HG03039 (cell line): ENCODE measurements around the gene EFNA5.

Experiments
- ATAC-seq: cut with Tn5 transposase; IDR thresholded peaks from one replicate; pipeline ENCODE4 v1.9.1; 2021; ENCODE audit warnings: mild to moderate bottlenecking, moderate library complexity; ENCODE audit not compliant: unreplicated experiment

EFNA5 gene

DNA sequence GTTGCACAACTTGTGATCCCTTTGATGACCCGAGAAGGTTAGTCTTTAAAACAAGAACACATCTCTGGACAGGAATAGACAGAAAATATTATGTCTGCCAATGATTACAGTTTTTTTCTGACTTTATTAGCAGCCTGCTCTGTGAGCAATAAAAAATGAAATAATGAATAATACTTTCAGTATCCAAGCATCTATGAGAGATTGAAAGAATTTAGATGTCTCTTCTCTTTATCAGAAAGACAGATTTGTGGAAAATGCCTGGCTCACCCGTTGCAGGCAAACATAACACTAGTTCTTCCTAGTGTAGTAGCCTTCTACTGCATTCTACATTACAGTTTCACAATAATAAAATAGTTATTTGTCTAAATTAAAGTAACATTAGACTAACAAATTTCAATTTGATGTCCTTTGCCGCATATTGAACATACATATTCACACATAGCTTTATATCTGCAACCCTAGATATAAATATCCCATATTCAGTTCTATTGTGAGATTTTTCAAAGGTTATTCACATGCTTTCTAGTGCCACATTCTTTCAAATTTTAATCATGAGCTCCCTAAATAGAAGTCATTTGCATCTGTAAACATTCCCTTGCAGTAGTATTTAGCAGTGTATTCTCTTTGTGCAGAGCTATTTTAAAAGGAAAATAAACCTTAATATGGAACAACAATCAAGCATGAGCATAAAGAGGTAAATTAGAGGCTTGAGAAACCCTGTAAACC, 267.3 kb downstream of the EFNA5 start:
- ATAC-seq = no peak

- no peak for ATAC-seq
These were observed 268.1 kb downstream of the EFNA5 start for GRCh38 chr5:107402434-107403227.

DNA sequence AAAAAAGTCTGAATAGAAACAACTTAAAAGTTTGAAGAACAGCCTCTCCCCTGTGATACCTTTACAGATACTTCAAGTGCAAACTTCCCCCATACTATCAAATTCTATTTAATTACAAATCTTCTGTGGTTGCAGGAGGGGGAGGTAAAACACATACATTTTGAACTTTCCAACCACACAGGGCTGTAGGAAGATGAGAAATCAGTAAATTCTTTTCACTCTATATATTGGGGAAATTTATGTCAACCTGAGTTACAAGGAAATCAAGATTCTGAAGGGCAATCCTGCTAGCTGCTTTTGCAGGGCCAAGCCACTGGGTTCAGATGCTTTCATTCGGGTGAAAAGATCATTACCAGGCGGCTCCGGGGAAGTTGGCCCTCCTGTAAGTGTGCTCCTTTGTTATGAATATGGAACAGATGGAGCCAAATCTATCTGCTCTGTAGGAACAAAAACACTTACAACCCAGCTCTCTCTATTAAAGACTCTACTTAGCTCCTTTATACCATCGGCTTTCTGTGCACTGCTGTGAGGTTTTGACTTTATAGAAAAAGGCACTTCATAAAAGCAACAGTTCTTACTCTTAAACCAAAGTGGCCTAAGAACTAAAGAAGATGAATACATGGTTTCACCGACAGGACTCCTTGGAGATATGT, 269.1 kb downstream of the EFNA5 start:
- no peak for ATAC-seq

DNA sequence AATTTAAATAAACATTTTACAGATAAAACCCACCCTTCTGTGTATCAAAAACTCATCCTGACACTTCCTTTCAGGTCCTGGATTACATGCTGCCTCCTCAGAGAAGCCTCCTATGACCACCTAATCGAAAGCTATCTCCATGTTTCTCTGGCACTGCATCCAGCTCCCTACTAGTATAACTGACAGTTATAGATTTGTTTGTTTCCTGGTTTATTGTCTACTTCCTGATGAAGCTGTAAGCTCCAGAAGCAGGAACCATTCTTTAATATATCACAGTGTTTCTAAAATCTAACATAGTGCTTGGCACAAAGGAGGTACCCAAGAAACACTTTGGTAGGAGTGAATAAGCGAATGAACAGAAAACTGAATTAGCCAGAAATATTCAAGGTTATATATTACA, 270.4 kb downstream of the EFNA5 start:
- ATAC-seq = no peak

DNA sequence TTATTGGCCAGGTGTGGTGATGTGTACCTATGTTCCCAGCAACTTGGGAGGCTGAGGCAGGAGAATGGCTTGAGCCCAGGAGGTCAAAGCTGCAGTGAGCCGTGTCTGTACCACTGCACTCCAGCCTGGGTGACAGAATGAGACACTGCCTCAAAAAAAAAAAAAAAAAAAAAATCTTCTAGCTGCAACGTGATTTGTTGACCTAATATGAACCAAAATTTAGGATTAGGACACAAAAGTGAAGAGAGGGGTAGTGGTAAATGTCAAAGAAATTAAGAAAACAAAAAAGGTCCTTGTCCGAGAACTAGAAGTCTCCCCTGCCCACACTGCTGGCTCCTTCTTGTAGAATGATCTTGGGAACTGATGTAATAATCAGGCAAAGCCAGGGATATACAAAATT, 272.0 kb downstream of the EFNA5 start:
- no peak for ATAC-seq

DNA sequence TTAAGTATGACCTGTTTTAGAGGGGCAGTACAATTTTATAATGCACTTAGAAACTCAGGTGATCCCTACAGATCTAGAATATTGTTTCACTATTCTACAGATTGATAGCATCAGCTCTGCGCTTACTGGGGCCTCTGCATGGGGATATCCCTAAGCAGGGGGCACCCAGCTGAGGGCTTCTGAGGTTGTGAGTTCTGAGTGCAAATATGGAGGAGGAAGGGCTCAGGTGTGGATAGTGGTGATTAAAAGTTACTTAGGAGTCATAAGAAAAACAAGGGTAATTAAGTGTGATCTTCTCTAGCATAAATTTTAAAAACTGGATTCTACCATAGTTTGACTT, 274.4 kb downstream of the EFNA5 start:
- ATAC-seq = peak; percentile 37

DNA sequence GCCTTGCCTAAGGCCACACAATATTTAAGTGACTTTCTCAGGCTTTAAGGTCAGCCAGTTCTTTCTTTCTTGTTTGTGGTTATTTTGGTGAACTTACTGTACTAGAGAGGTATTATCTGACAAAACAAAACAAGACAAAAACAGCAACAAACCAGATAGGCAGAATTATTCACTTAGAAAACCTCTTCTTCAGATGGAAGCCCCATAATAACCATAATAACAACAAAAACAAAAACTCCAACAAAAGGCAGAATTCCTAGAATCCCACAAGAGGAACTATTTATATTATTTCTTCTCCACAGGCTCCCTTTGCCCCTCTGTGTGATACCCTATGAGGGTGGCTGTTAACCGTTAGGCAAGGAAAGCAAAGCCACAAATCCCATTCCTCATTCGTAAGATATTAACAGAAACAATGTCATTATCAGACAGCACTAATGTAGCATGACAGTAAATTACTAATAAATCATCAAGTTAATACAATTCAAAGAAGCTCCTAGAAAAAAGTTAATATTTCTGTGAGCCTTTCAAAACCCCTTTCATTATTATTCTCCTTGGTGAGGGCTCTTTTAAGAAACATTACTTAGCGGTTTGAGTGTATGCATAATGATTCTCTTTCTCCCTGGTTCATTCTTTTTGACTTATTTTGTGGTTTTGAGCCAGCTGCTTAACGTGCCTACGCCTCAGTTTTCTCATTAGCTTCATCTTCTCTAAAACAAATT, 274.9 kb downstream of the EFNA5 start:
- ATAC-seq = peak; percentile 72

DNA sequence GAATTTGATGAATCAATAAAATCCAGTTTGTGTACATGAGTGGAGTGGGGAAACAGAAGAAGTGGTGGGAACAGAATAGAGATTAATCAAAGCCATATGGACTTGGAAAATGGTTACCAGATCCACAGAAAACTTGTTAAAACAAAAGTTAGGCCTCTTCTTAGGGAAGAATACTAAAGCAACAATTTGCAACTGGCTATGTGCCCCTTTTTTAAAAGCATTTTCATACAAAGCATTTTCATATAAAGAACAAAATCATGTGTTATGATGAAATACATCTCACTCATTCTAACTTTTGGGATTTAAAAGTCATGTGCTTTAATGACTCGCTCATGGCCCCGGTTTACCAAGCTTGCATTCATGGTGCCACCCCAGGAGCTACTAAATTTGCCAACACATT, 276.9 kb downstream of the EFNA5 start:
- ATAC-seq = no peak

DNA sequence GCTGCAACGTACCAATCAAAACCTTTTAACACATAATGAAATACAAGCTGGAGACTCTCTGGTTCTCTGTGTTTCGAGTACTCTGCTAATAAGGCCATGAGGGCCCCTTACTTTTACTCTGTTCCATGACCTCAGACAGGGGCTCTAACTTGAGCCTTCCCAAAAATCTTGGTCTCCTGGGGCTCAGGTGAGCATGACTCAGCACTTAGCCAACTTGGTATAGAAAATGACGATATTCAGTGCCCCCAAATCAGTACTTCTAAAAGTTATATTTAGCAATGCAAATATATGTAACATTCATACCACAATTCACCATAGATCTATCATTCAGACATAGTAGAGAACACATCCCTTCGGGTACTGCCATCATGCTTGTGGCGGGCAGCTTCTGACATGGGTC, 278.9 kb downstream of the EFNA5 start:
- ATAC-seq = no peak

- ATAC-seq = no peak
These were observed 281.0 kb downstream of the EFNA5 start for GRCh38 chr5:107389775-107390148.

DNA sequence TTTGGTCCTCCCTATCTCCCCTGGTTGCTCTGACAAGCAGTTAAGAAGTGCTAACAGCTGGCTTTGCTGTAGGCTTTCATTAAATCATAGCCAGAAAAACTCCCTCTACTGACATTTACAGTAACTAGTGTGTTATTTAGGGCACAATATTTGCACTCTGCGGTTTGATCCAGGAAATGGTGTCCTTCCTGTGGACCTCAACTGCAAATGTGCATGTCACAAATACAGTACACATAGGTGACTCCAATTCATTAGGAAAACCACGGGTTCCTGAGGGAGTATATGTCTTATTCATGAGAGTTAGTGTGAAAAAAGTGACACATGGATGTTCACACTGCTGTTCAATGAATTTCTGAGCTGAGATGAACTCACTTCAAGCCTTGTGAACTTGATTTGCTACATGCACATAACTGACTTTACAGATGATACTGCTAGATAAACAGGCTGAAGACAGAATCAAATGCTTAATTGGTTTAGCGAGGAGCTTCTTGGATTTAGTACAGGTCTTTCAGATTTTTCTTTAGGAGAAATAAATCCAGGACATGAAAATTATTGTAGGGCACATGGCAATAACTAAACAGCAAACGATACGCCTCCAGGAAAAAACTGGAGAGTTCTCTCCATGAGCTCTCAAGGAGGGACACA, 281.5 kb downstream of the EFNA5 start:
- peak; percentile 76 for ATAC-seq

DNA sequence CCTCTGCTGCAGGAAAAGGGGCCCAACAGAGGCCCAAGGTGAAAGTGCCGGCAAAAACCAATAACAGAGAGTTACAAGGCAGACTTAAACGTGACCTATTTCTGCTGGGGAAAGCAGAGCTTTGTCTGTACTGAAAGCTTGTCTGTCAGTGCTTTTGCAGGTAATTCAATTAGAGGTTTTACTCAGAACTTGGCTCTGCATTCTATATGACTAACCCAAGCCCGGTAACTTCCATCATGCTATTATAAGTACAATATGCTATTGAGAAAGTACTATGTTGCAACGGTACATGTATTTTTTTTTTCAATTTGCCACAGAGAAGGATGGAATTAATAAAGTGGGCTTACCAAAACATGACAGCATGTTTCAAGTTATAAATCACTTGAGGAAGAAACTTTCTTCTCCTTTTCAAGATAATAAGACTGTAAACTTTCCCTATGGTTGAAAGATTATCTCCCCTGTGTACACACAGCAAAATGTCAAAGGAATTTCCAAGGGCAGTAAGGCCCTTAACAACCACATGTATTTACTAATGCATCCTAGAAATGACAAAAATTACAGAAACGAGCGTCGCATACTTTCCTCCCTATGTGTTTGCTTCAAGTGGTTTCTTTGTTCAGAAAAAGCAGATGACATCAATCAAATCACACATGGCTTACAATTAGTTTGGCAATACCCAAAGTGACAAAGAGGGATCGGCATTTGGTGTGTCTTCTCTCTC, 282.4 kb downstream of the EFNA5 start:
- peak; percentile 54 for ATAC-seq

DNA sequence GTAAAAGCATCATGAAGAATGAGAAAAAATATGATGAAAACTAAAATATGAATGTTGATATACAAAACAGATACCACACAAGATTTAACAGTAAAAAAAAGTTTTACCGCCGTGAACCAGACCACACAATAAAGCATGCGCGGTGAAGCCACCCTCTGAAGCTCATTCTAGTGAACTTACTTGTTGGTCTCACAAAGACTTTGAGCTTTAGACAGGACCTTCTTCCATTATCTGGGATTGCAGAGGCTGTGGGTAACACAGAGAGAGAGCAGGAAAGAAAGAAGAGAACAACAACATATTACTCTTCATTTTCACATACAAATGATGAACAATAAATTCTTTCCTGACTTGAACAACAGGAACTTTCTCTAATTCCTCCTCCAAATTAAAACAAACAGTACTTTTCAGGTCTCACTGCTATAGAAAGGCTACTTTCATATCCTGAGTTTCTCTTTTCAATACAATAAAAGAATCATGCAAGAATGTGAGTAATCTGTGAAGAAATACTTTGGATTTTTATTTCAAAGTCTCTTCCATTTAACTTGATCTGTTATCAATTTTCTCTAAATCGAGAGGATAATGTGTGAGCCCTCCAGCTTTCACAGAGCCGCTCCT, 283.1 kb downstream of the EFNA5 start:
- no peak for ATAC-seq

DNA sequence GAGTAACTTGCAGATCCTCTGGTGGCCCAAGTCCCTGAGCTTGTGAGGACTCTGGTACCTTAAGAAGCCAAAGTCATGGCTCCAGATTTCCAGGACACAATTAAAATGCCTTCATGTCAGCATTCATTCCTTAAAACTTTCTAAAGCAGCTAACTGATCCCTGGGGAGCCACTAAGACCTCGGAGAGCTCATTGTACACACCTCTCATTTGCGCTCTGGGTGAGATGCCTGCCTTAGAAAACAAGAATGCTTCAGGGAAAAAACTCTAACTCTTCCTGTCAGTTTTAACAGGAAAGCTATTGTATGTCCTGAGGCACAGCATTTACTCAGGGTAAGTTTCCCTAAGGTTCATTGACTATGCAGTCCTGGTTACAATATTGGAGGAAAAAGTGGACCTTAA, 285.0 kb downstream of the EFNA5 start:
- no peak for ATAC-seq

DNA sequence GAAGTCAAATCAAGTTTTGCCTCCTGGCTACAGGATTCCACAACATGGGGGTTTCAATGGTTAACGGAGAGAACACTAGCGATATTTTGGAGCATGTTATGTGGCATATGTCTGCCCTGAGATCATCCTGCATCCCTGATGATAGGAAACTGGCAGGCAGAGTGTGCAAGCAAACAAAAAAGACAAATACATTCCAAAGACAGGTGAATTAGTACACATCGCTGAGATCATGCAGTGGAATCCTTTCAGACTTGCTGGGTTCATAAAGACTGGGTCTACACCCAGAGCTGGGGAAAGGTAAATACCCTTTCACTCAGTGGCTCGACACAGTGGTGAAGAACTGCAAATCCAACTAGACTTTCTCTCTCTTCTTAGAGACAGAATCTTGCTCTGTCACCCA, 286.5 kb downstream of the EFNA5 start:
- ATAC-seq = no peak

DNA sequence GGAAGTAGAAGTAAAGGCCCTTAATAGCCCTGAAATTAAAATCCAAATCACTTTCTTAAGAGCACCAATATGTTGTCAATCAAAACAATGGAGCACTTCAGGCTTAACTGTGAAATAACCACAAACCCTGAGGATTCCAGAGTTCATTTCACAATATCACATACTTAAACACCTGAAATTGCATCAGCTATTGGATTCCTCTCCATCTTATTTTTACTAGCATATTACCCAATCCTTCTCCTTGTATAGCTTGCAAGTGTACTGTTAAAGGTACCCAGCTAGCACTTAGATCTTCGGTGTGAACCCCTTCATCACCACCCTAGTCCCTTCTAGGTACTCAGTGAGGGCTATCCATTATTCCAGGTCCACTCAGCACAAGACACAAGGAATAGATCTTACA, 287.3 kb downstream of the EFNA5 start:
- ATAC-seq = no peak

DNA sequence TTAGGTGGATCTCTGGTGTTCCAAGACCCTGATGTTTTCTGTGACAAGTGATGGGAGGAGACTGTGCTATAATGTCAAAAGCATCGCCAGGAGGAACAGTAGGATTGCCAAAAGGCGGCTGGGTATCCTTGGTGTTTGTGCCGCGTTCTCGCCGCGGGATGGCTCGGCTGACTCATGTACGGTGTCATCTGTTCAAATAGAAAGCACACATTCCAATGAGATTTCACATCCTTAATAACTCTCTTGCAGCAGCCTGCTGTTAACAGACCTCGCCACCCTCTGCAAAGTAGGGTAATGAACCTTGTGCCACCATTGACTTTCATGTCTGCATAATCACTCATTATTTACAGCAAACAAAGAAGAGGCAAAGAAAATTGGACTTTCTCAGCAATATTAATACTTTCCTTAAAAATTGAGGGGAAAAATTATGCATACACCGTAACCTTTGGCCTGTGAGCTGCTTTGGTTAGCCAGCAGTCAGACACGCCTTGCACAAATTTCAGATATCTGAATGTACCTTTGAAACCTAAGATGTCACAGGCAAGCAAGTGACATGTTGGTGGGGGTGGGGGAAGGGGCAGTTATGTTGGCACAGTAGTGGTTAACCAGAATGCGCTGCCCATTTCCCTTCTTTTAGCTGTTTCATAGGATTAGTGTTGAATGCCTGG, 289.4 kb downstream of the EFNA5 start:
- no peak for ATAC-seq

GRCh38 chr5:107380654-107381053, 290.1 kb downstream of the EFNA5 start:
- ATAC-seq = no peak

DNA sequence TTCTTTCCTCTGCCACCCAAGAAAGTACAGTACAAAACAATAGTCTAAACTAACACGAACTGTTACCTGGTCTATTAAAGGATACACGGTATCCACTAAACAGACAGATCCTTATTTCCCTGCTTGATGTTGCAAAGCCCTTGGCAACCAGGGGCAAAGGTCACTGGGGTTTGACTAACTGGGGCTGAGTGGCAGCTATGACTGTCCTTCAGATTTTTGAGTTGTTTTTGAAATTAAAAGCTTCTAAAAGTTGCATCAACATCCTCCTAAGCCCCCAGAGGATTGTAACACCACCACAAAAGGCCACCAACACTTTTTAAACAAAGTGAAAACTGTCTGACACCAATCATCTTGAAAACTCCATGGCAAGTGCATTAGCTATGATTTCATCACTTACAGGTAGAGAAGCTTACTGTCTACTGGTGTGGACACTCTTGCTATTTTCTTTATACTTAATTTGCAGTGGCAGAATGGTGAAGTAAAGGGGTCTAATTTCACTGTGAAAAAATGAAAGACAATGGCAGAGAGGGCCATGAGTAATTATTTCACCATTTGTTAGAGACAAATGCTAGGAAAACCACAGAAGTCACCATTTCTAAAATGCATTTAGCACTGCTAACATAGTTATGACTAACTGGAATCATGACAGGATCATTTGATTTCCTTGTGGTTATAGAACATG, 292.4 kb downstream of the EFNA5 start:
- no peak for ATAC-seq
